ENCODE measurements around the gene MEOX1.

GRCh38 chr17:43616852-43617251, 44.9 kb downstream of the MEOX1 start:
- TF ChIP-seq CTCF (IDR thresholded peaks at IDR 0.05) = no peak
- TF ChIP-seq POLR2A (IDR thresholded peaks at IDR 0.05) = no peak
